Measurements from ENCODE around the gene CDT1. TPM values are rescaled to one million over a fixed set of nuclear protein-coding genes. Genes with fewer than 3 reads are reported as not detected.

CDT1 gene
- 49.5 TPM for polyA plus RNA-seq (2013, experiment 1 of 4)
- polyA plus RNA-seq (2013, experiment 2 of 4), result 50.5 TPM
- polyA plus RNA-seq (2013, experiment 3 of 4), result 52.1 TPM
- 45.4 TPM for polyA plus RNA-seq (2013, experiment 4 of 4)

DNA sequence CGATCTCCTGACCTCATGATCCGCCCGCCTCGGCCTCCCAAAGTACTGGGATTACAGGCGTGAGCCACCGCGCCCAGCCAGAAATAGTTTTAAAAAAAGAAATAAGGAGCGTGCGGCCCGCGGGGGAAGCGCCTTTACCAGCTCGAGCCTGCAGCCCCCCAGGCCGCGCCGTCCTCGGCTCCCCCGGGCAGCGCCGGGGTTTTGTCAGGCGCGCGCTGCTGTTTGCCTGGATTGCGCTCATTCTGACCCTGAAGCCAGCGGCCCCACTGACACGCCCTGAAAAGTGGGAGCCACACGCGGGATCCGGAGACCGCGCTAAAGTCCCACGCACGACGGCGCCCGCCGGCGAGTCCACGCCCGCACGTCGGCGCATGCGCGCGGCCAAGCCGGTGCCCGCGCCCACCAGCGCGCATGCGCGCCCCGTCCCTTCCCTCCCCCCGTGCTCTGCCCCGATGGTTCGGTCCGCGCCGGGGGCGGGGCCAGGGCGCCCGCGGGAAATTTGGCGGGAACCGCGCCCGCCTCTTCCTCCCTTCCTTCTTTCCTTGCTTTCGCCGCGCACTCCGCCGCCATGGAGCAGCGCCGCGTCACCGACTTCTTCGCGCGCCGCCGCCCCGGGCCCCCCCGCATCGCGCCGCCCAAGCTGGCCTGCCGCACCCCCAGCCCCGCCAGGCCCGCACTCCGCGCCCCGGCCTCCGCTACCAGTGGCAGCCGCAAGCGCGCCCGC, at the start of gene CDT1:
Gene CDT1 (plus strand): TSS at position 526 of the 724 bp plus-strand sequence. CDS start 43 bp downstream, at position 569.
- H3K27me3 ChIP-seq (ENCODE audit: control insufficient read depth, insufficient read depth, low read length, poor library complexity, severe bottlenecking), result no peaks in the 10 kb centered on the region
- 0 to 1% methylated on average over 98 of the region's 98 CpGs for WGBS, 2 experiments
- H3K9me3 ChIP-seq (ENCODE audit: control insufficient read depth, low read length), result no peaks in the 10 kb centered on the region
- peak within 1 kb of the TSS; percentile 0 for H3K27ac ChIP-seq (ENCODE audit: insufficient read depth, low read depth, low read length, poor library complexity, severe bottlenecking)
- peak within 1 kb of the TSS; percentile 54 for H3K4me3 ChIP-seq (ENCODE audit: insufficient read depth, low read depth, low read length)
- H3K4me1 ChIP-seq (ENCODE audit: control insufficient read depth, insufficient read depth, low read length), result peaks cover 10% of the 10 kb centered on the region
- H3K36me3 ChIP-seq (ENCODE audit: control insufficient read depth, insufficient read depth, low read length), result peaks cover 36% of the 10 kb centered on the region

DNA sequence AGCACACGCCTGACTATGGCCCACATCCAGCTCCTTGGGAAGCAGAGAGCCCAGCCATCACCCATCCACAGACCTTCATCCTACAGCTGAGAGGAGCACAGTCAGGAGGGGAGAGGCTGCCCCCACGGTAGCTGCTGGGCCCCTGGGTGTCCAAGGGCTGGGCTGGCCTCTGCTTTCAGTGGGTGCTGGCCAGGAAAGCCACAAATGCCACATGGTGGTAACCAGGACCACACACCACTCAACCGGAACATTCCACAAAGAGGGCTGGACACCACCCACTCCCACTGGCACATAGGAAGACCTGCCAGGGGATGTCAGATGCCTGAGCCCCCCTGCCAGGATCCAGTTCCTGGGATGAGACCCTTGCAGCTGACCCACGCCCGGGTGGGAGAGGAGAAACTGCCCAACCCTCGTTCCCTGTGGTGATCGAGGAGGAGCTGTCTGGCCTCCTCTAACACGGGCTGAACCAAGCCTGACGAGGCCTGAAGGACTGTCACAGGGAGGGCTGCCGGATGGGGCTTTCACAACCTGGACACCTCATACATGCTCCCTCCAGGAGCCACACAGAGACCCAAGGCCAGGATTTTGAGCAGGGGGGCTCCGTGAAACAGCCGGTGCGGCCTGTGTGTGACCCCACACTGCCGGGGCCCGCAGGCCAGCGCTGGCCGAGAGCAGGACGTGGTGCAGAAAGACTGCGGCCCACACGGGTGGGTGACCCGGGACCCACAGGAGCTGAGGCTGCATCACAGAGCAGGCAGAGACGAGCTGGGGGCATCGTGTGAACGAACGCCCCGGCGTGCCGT, 49.3 kb upstream of the CDT1 start:
- H3K4me1 ChIP-seq (ENCODE audit: control insufficient read depth, insufficient read depth, low read length), result peaks cover 2% of the 10 kb centered on the region
- no peak overlapping the region for H3K27ac ChIP-seq (ENCODE audit: insufficient read depth, low read depth, low read length, poor library complexity, severe bottlenecking)
- H3K9me3 ChIP-seq (ENCODE audit: control insufficient read depth, low read length), result no peaks in the 10 kb centered on the region
- no peaks in the 10 kb centered on the region for H3K36me3 ChIP-seq (ENCODE audit: control insufficient read depth, insufficient read depth, low read length)
- 89 to 91% methylated on average over 28 of the region's 28 CpGs for WGBS, 2 experiments
- no peak overlapping the region for H3K4me3 ChIP-seq (ENCODE audit: insufficient read depth, low read depth, low read length)
- no peaks in the 10 kb centered on the region for H3K27me3 ChIP-seq (ENCODE audit: control insufficient read depth, insufficient read depth, low read length, poor library complexity, severe bottlenecking)

DNA sequence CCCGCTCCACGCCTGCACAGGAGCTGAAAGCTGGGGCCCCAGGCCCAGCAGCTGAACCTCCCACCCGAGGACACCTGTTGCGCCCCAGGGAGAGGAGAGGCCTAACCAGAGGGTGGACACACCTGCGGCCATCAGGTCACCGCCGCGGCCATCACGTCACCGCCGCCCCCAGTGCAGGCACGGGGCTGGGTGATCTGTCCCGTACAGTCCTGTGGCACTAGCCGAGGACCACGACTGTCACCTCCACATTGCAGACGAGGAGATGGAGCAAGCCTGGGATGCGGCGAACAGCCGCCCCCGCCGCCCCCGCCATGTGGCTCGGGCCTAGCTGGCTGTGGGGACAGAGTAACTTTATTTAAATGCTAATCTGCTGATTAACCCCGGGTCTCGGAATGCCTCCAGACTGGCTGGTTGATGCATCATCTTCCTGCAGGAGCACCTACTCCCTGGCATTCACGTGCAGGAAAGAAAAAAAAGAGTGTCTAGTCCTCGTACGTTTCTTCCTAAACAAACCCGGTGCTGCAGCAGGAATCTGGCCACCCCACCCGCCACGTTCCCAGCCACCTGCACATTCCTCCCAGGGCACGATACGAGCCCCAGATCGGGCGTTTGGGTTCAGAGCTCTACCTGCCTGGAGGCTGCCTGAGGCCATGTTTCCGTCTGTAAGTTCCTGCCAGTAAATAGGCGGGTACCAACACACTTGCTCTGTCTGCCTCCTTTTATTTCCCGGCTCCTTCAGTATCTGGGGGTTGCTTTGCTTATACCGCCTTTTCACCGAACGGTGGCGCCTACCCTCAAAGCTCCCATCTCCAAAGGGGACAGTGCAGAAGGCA, 48.5 kb upstream of the CDT1 start:
- H3K4me1 ChIP-seq (ENCODE audit: control insufficient read depth, insufficient read depth, low read length), result peaks cover 8% of the 10 kb centered on the region
- H3K9me3 ChIP-seq (ENCODE audit: control insufficient read depth, low read length), result no peaks in the 10 kb centered on the region
- 71 to 74% methylated on average over 42 of the region's 42 CpGs for WGBS, 2 experiments
- no peak overlapping the region for H3K27ac ChIP-seq (ENCODE audit: insufficient read depth, low read depth, low read length, poor library complexity, severe bottlenecking)
- H3K36me3 ChIP-seq (ENCODE audit: control insufficient read depth, insufficient read depth, low read length), result no peaks in the 10 kb centered on the region
- H3K4me3 ChIP-seq (ENCODE audit: insufficient read depth, low read depth, low read length), result no peak overlapping the region
- no peaks in the 10 kb centered on the region for H3K27me3 ChIP-seq (ENCODE audit: control insufficient read depth, insufficient read depth, low read length, poor library complexity, severe bottlenecking)

DNA sequence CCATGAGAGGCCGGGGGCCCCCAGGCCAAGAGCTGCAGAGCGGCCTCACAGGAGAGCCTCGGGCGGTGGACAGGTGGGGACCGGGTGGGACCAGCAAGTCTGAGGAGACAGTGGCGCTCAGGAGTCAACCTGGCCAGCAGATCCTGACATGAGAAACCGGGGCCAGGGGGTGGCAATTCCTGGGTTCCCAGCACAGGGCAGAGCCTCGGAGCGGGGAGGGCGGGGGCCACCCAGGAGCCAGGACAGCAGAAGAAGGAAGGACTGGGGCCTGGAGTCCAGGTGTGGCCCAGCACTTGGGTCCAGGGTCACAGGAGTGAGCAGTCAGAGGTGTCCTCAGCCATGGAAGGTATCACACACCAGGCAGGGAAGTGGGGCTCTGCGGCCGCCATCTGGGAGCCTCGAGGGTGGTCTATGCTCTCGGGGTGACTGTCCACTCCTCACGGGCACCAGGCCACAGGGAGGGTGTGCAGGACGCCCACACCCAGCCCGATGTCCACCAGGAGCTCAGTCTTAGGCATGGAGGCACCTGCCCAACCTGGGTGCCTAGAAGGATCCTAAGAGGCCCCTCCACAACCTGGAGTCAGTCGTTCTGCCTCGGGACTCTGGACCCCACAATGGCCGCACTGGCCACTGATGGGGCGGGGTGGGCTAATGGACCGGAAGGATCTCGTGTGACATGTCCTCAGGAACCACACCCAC, 47.7 kb upstream of the CDT1 start:
- 90 to 92% methylated on average over 23 of the region's 23 CpGs for WGBS, 2 experiments
- H3K9me3 ChIP-seq (ENCODE audit: control insufficient read depth, low read length), result no peaks in the 10 kb centered on the region
- H3K4me3 ChIP-seq (ENCODE audit: insufficient read depth, low read depth, low read length), result no peak overlapping the region
- H3K27ac ChIP-seq (ENCODE audit: insufficient read depth, low read depth, low read length, poor library complexity, severe bottlenecking), result no peak overlapping the region
- no peaks in the 10 kb centered on the region for H3K27me3 ChIP-seq (ENCODE audit: control insufficient read depth, insufficient read depth, low read length, poor library complexity, severe bottlenecking)
- peaks cover 8% of the 10 kb centered on the region for H3K4me1 ChIP-seq (ENCODE audit: control insufficient read depth, insufficient read depth, low read length)
- H3K36me3 ChIP-seq (ENCODE audit: control insufficient read depth, insufficient read depth, low read length), result no peaks in the 10 kb centered on the region

DNA sequence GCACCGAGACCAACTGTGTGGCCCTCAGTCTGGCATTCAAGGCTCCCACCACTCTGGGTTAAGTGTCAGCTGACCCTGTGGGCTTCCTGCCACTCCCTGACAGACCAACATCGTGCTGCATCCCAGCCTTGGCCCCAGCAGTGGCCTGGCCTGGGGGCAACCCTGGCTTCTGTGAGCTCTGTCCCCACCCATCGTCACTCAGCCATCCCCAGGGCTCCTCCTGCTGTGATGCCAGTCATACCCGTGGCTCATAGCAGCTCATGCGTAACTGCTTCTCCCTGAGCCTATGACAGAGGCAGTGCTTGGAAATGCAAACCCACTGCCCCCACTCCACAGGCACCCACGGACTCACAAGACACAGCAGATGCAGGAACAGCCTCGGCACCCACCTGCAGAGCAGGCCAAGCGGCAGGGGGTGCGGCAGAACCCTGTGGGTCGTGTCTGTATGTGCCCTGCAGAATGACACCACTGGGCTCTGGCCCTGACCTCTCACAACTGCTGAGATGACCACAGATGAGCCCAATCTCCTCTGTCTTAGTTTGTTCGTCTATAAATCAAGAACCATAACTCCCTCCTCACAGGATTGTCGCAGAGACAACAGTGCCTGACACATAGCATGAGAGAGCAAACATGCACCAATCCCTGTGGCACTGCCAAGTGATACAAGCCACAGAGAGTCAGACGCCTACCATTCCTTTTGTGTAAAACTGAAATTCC, 45.2 kb upstream of the CDT1 start:
- WGBS, 2 experiments, result 89 to 91% methylated on average over 13 of the region's 13 CpGs
- Histone ChIP-seq H3K4me1 (ENCODE audit: control insufficient read depth, insufficient read depth, low read length) (peaks cover 16% of the 10 kb centered on the region), H3K4me3 (ENCODE audit: insufficient read depth, low read depth, low read length) (no peak overlapping the region), H3K27ac (ENCODE audit: insufficient read depth, low read depth, low read length, poor library complexity, severe bottlenecking) (no peak overlapping the region), H3K9me3 (ENCODE audit: control insufficient read depth, low read length) (no peaks in the 10 kb centered on the region), H3K36me3 (ENCODE audit: control insufficient read depth, insufficient read depth, low read length) (no peaks in the 10 kb centered on the region), H3K27me3 (ENCODE audit: control insufficient read depth, insufficient read depth, low read length, poor library complexity, severe bottlenecking) (no peaks in the 10 kb centered on the region)

DNA sequence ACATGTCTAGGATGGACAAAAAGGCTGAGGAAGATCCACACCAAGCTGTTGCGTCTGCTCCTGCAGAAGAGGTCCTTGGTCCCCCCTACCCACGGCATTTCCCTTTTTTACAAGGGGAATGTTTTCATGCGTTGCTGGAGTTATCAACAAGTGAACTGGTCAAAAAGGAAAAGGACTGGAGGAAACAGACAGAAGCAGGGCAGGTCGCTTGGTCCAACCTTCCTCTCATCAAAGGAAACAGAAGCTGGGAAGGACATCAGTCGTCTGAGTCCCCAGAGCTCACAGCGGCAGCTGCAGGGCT, 44.7 kb upstream of the CDT1 start:
- no peak overlapping the region for H3K27ac ChIP-seq (ENCODE audit: insufficient read depth, low read depth, low read length, poor library complexity, severe bottlenecking)
- peaks cover 21% of the 10 kb centered on the region for H3K4me1 ChIP-seq (ENCODE audit: control insufficient read depth, insufficient read depth, low read length)
- H3K36me3 ChIP-seq (ENCODE audit: control insufficient read depth, insufficient read depth, low read length), result no peaks in the 10 kb centered on the region
- no peaks in the 10 kb centered on the region for H3K9me3 ChIP-seq (ENCODE audit: control insufficient read depth, low read length)
- H3K4me3 ChIP-seq (ENCODE audit: insufficient read depth, low read depth, low read length), result no peak overlapping the region
- H3K27me3 ChIP-seq (ENCODE audit: control insufficient read depth, insufficient read depth, low read length, poor library complexity, severe bottlenecking), result no peaks in the 10 kb centered on the region
- WGBS, 2 experiments, result 73 to 79% methylated on average over 6 of the region's 6 CpGs

- WGBS, 2 experiments, result 45 to 47% methylated on average over 26 of the region's 26 CpGs
- Histone ChIP-seq H3K27me3 (ENCODE audit: control insufficient read depth, insufficient read depth, low read length, poor library complexity, severe bottlenecking) (no peaks in the 10 kb centered on the region), H3K4me3 (ENCODE audit: insufficient read depth, low read depth, low read length) (no peak overlapping the region), H3K27ac (ENCODE audit: insufficient read depth, low read depth, low read length, poor library complexity, severe bottlenecking) (peak overlapping the region; percentile 36), H3K9me3 (ENCODE audit: control insufficient read depth, low read length) (no peaks in the 10 kb centered on the region), H3K4me1 (ENCODE audit: control insufficient read depth, insufficient read depth, low read length) (peaks cover 26% of the 10 kb centered on the region), H3K36me3 (ENCODE audit: control insufficient read depth, insufficient read depth, low read length) (no peaks in the 10 kb centered on the region)
Measured at GRCh38 chr16:88759245-88759975, 44.2 kb upstream of the CDT1 start.

GRCh38 chr16:88759976-88760350, 43.6 kb upstream of the CDT1 start:
- H3K27me3 ChIP-seq (ENCODE audit: control insufficient read depth, insufficient read depth, low read length, poor library complexity, severe bottlenecking), result no peaks in the 10 kb centered on the region
- peaks cover 26% of the 10 kb centered on the region for H3K4me1 ChIP-seq (ENCODE audit: control insufficient read depth, insufficient read depth, low read length)
- 93% methylated on average over 22 of the region's 22 CpGs for WGBS, 2 experiments
- H3K9me3 ChIP-seq (ENCODE audit: control insufficient read depth, low read length), result no peaks in the 10 kb centered on the region
- no peak overlapping the region for H3K4me3 ChIP-seq (ENCODE audit: insufficient read depth, low read depth, low read length)
- no peak overlapping the region for H3K27ac ChIP-seq (ENCODE audit: insufficient read depth, low read depth, low read length, poor library complexity, severe bottlenecking)
- H3K36me3 ChIP-seq (ENCODE audit: control insufficient read depth, insufficient read depth, low read length), result no peaks in the 10 kb centered on the region

Measured in ectodermal cell (in vitro differentiated cells).